H1 (cell line): Measurements from ENCODE around the gene SCN1B. TPM values are rescaled to one million over a fixed set of nuclear protein-coding genes. Genes with fewer than 3 reads are reported as not detected.
A peak's percentile ranks its signal among the peaks of the same experiment; 100 is the strongest.

Source experiments
- CTCF ChIA-PET: fragments of 300-600 bp; sonication (Branson Sonifier 250); formaldehyde crosslinking; loops from one replicate; lab custom pipeline; 2021; ENCODE audit not compliant: partially characterized antibody; lab: Charles Lee
- POLR2A ChIA-PET: fragments of 300-600 bp; sonication (Branson Sonifier 250); formaldehyde crosslinking; loops from one replicate; lab custom pipeline; 2021; ENCODE audit warnings: inconsistent platforms; ENCODE audit not compliant: partially characterized antibody; lab: Charles Lee
- DNase-seq, 2 experiments: peaks; one replicate each; pipeline versions ENCODE4 v3.0.0 to v3.0.0-alpha.2; 2010 to 2022; ENCODE audit warnings: low spot score in 2 of 2, low read depth in 1 of 2, mixed read lengths in 1 of 2
- FAIRE-seq: peaks from 2 replicates; lab custom pipeline; 2011; peaks lifted over from hg19 to GRCh38; lab: Jason Lieb, UNC
- H2AFZ ChIP-seq: 2 replicates; pipeline ENCODE4 v1.8.1; 2012; ENCODE audit warnings: low read length, inconsistent platforms
- H2AK5ac ChIP-seq: 2 replicates; pipeline ENCODE4 v1.6.1; 2013; ENCODE audit warnings: low read depth, low read length
- H2BK120ac ChIP-seq: replicated peaks from 2 replicates; pipeline ENCODE3; 2013; ENCODE audit warnings: low read depth, low read length, inconsistent platforms
- H2BK12ac ChIP-seq: 2 replicates; pipeline ENCODE4 v1.6.1; 2013; ENCODE audit warnings: low read depth, low read length
- H2BK15ac ChIP-seq: 2 replicates; pipeline ENCODE4 v1.6.1; 2013; ENCODE audit warnings: low read length
- H2BK20ac ChIP-seq: 2 replicates; pipeline ENCODE4 v1.6.1; 2013; ENCODE audit warnings: low read length
- H2BK5ac ChIP-seq: 2 replicates; pipeline ENCODE4 v1.6.1; 2013; ENCODE audit warnings: low read depth, low read length
- H3K14ac ChIP-seq: 2 replicates; pipeline ENCODE4 v1.6.1; 2013; ENCODE audit warnings: inconsistent platforms; ENCODE audit not compliant: insufficient read length
- H3K18ac ChIP-seq: 2 replicates; pipeline ENCODE4 v1.6.1; 2013; ENCODE audit warnings: low read length; ENCODE audit errors: extremely low read depth
- H3K23ac ChIP-seq: 2 replicates; pipeline ENCODE4 v1.6.1; 2013; ENCODE audit warnings: inconsistent platforms; ENCODE audit not compliant: insufficient read length
- H3K23me2 ChIP-seq: 2 replicates; pipeline ENCODE4 v1.6.1; 2013; ENCODE audit warnings: low read depth, low read length
- H3K27ac ChIP-seq: 2 replicates; pipeline ENCODE4 v1.6.1; 2011; ENCODE audit warnings: low read depth, low read length, inconsistent platforms
- H3K27me3 ChIP-seq, 4 experiments: replicated peaks in 1 of 4; 1 replicate in 1 of 4; 2 replicates in 3 of 4; pipeline versions ENCODE4 v1.6.1 to v1.8.1; 2011 to 2013; ENCODE audit warnings: low read length in 3 of 4, mild to moderate bottlenecking in 3 of 4, inconsistent platforms in 2 of 4, mixed read lengths in 2 of 4, moderate library complexity in 1 of 4; ENCODE audit not compliant: control insufficient read depth in 3 of 4, insufficient read depth in 3 of 4; ENCODE audit errors: extremely low read depth in 1 of 4
- H3K36me3 ChIP-seq, 4 experiments: 2 replicates each; pipeline versions ENCODE4 v1.6.1 to v1.8.1; 2011 to 2013; ENCODE audit warnings: mild to moderate bottlenecking in 4 of 4, low read length in 3 of 4, moderate library complexity in 2 of 4, control low read depth in 1 of 4, inconsistent platforms in 1 of 4; ENCODE audit not compliant: insufficient read depth in 4 of 4, control insufficient read depth in 2 of 4
- H3K4ac ChIP-seq: replicated peaks from 2 replicates; pipeline ENCODE3; 2013; ENCODE audit warnings: low read length, low read depth, mixed read lengths, inconsistent platforms; ENCODE audit not compliant: insufficient read length
- H3K4me1 ChIP-seq, 4 experiments: replicated peaks in 1 of 4; 1 replicate in 1 of 4; 2 replicates in 3 of 4; pipeline versions ENCODE4 v1.6.1 to v1.8.1; 2011 to 2013; ENCODE audit warnings: low read length in 3 of 4, inconsistent platforms in 2 of 4, mixed read lengths in 1 of 4; ENCODE audit not compliant: insufficient read depth in 4 of 4, control insufficient read depth in 3 of 4
- H3K4me2 ChIP-seq, 2 experiments: 2 replicates each; pipeline versions ENCODE4 v1.6.1 to v1.8.1; 2011 to 2013; ENCODE audit warnings: low read depth in 2 of 2, low read length in 2 of 2, control low read depth in 1 of 2, inconsistent platforms in 1 of 2, mild to moderate bottlenecking in 1 of 2; ENCODE audit not compliant: insufficient read depth in 1 of 2
- H3K4me3 ChIP-seq, 4 experiments: fragments of 200-600, 300-600 bp in 1 of 4; sonication (generic), shearing (Covaris generic), sonication (Bioruptor Twin) in 1 of 4; 2 replicates each; pipeline versions ENCODE4 v1.5.1 to v1.8.1; 2011 to 2016; ENCODE audit warnings: low read length in 4 of 4, low read depth in 3 of 4, control low read depth in 2 of 4, inconsistent platforms in 2 of 4, mild to moderate bottlenecking in 2 of 4, mixed read lengths in 1 of 4, moderate library complexity in 1 of 4; ENCODE audit not compliant: insufficient read depth in 2 of 4; ENCODE audit errors: extremely low read depth in 1 of 4
- H3K56ac ChIP-seq: replicated peaks from 2 replicates; pipeline ENCODE3; 2013; ENCODE audit warnings: low read depth, mild to moderate bottlenecking, mixed read lengths, low read length, inconsistent platforms; ENCODE audit not compliant: insufficient read length
- H3K79me1 ChIP-seq: 2 replicates; pipeline ENCODE4 v1.6.1; 2013; ENCODE audit warnings: low read depth, low read length, control low read depth
- H3K79me2 ChIP-seq, 2 experiments: 2 replicates each; pipeline versions ENCODE4 v1.6.1 to v1.8.1; 2012 to 2013; ENCODE audit warnings: low read length in 2 of 2, mild to moderate bottlenecking in 2 of 2, inconsistent platforms in 1 of 2; ENCODE audit not compliant: insufficient read depth in 2 of 2, control insufficient read depth in 1 of 2
- H3K9ac ChIP-seq, 4 experiments: replicated peaks in 1 of 4; 1 replicate in 1 of 4; 2 replicates in 3 of 4; pipeline versions ENCODE4 v1.6.1 to v1.8.1; 2011 to 2013; ENCODE audit warnings: low read depth in 3 of 4, low read length in 3 of 4, control low read depth in 2 of 4, mild to moderate bottlenecking in 2 of 4, moderate library complexity in 2 of 4, inconsistent platforms in 1 of 4; ENCODE audit errors: extremely low read depth in 1 of 4
- H3K9me3 ChIP-seq, 2 experiments: 2 replicates each; pipeline versions ENCODE4 v1.6.1 to v1.8.1; 2012 to 2013; ENCODE audit warnings: mild to moderate bottlenecking in 2 of 2, moderate library complexity in 2 of 2, control low read depth in 1 of 2, inconsistent platforms in 1 of 2, low read depth in 1 of 2, low read length in 1 of 2, mixed read lengths in 1 of 2; ENCODE audit not compliant: insufficient read depth in 2 of 2
- H4K20me1 ChIP-seq, 2 experiments: replicated peaks in 1 of 2; 2 replicates each; pipeline versions ENCODE3 to v1.8.1; 2011 to 2013; ENCODE audit warnings: inconsistent platforms in 2 of 2, low read length in 2 of 2, mild to moderate bottlenecking in 1 of 2; ENCODE audit not compliant: insufficient read depth in 2 of 2, control insufficient read depth in 1 of 2
- H4K5ac ChIP-seq: 2 replicates; pipeline ENCODE4 v1.6.1; 2013; ENCODE audit warnings: low read length, low read depth, mixed read lengths, inconsistent platforms; ENCODE audit not compliant: insufficient read length
- H4K8ac ChIP-seq: 2 replicates; pipeline ENCODE4 v1.8.0; 2013; ENCODE audit warnings: mild to moderate bottlenecking, moderate library complexity, low read length, inconsistent platforms; ENCODE audit not compliant: insufficient read depth; ENCODE audit errors: extremely low read depth
- H4K91ac ChIP-seq: replicated peaks from 2 replicates; pipeline ENCODE3; 2013; ENCODE audit warnings: low read length, mixed read lengths, inconsistent platforms; ENCODE audit not compliant: insufficient read length
- ASH2L ChIP-seq: fragments of 200-600, 300-600 bp; sonication (generic); IDR thresholded peaks from one replicate; pipeline ENCODE4 v1.7.1; 2017; ENCODE audit warnings: low read length
- CEBPB ChIP-seq: IDR thresholded peaks from 2 replicates; pipeline ENCODE4 v1.6.1; 2012; ENCODE audit warnings: low read depth, low read length
- CHD1 ChIP-seq: IDR thresholded peaks from 2 replicates; pipeline ENCODE4 v1.6.1; 2012; ENCODE audit warnings: low read depth, low read length, improper control_type of control experiment
- EGR1 ChIP-seq: IDR thresholded peaks from 2 replicates; pipeline ENCODE4 v1.6.1; 2011; ENCODE audit warnings: low read depth, low read length, borderline replicate concordance
- EP300 ChIP-seq, 2 experiments: IDR thresholded peaks; 1 replicate in 1 of 2; 2 replicates in 1 of 2; pipeline ENCODE4 v1.6.1; 2011 to 2012; ENCODE audit warnings: low read depth in 2 of 2, low read length in 2 of 2, mild to moderate bottlenecking in 2 of 2, borderline replicate concordance in 1 of 2, inconsistent platforms in 1 of 2, moderate library complexity in 1 of 2
- NRF1 ChIP-seq: IDR thresholded peaks from 2 replicates; pipeline ENCODE4 v1.6.1; 2011; ENCODE audit warnings: mild to moderate bottlenecking, low read depth, low read length, improper control_type of control experiment
- POU5F1 ChIP-seq: IDR thresholded peaks from 2 replicates; pipeline ENCODE4 v1.6.1; 2011; ENCODE audit warnings: low read depth, mild to moderate bottlenecking, low read length, moderate library complexity
- SIN3A ChIP-seq, 2 experiments: IDR thresholded peaks in 1 of 2; conservative IDR thresholded peaks in 1 of 2; 2 replicates each; pipeline ENCODE4 v1.6.1; 2011 to 2012; ENCODE audit warnings: low read length in 2 of 2, improper control_type of control experiment in 1 of 2, low read depth in 1 of 2, mild to moderate bottlenecking in 1 of 2
- SRF ChIP-seq: IDR thresholded peaks from 2 replicates; pipeline ENCODE4 v1.6.1; 2011; ENCODE audit warnings: mild to moderate bottlenecking, low read depth, low read length, moderate library complexity
- SUZ12 ChIP-seq: fragments of 200-600 bp; sonication (generic); IDR thresholded peaks from 2 replicates; pipeline ENCODE4 v1.6.1; 2012; ENCODE audit warnings: mild to moderate bottlenecking, inconsistent platforms, low read length, moderate library complexity, mixed read lengths
- TBP ChIP-seq: IDR thresholded peaks from 2 replicates; pipeline ENCODE4 v1.6.1; 2011; ENCODE audit warnings: low read depth, low read length, improper control_type of control experiment
- WGBS, 2 experiments: shearing (Covaris generic) in 1 of 2; methylation state at CpG; one replicate each; pipeline versions ENCODE4 v1.1.6 to v1.1.7; 2013 to 2015; ENCODE audit warnings: low lambda C conversion rate in 2 of 2, mixed read lengths in 2 of 2, inconsistent platforms in 1 of 2, low coverage in 1 of 2, missing lambda C conversion rate in 1 of 2; ENCODE audit not compliant: insufficient replicate concordance in 2 of 2, insufficient coverage in 1 of 2, insufficient read length in 1 of 2; ENCODE audit errors: extremely low coverage in 1 of 2, missing lambda C conversion rate in 1 of 2; 5-methylcytosine and 5-hydroxymethylcytosine counted together
- polyA plus RNA-seq, 7 experiments: library from polyadenylated mRNA; depleted of rRNA in 3 of 7; stranded (reverse) in 5 of 7; unstranded in 2 of 7; fragments of >200 nt in 5 of 7; fragments of 200-250 nt in 2 of 7; gene quantifications; 1 replicate in 5 of 7; 2 replicates in 1 of 7; 4 replicates in 1 of 7; pipeline versions ENCODE4 v1.2.1 to v1.2.3, GENCODE V29; 2011 to 2013; ENCODE audit warnings: missing spikeins in 2 of 7, mixed read lengths in 2 of 7
- total RNA-seq: library from RNA; stranded (reverse); fragmentation: NEBNext Ultra II Directional; extraction: Animal tissue kit (Norgen Biotek cat#: 25700); gene quantifications from 2 replicates; pipeline ENCODE4 v1.2.1, GENCODE V29; 2021
- TF ChIP-seq, protein P1 (sequence below): IDR thresholded peaks from 2 replicates; pipeline ENCODE4 v1.6.1; 2011; ENCODE audit warnings: low read depth, mild to moderate bottlenecking, low read length; ENCODE audit not compliant: insufficient read depth
- TF ChIP-seq, protein P2 (sequence below): IDR thresholded peaks from 2 replicates; pipeline ENCODE4 v1.6.1; 2012; ENCODE audit warnings: inconsistent platforms

Gene SCN1B
- total and polyA plus RNA-seq, 2 of the 8 experiments (the other 6 are each of a cell fraction or from before 2014, with no cell fraction given): 3.1 to 3.5 TPM

DNA sequence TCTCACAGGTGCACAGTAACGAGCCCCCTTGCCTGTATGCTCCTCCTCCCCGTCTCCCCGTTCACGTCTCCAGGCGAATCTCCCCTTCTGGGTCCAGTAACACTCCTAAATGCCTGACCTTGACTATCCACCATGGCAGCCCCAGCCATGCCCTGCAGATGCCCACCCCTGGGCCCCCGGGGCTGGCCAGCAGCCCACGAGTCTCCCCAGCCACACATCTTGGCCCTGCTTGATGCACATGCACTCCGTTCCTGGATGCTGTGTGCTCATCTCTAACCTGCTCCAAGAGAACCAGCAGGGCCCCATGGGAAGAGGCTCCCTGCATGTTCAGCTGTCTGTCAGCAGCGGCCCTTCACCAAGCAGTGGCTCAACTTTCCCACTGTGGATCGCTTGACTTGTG lies 43.2 kb downstream of the SCN1B start:
- Histone ChIP-seq H2BK120ac (no peak overlapping the region), H3K9ac (no peak overlapping the region), H3K23me2 (no peaks in the 10 kb centered on the region; the same call in 1 of the 2 replicates), H4K20me1 (no peaks in the 10 kb centered on the region), H4K8ac (no peak overlapping the region), H3K18ac (no peak overlapping the region), H2AK5ac (no peak overlapping the region), H3K4me2 (no peak overlapping the region), H4K91ac (peak overlapping the region; percentile 37), H3K36me3 (no peaks in the 10 kb centered on the region), H4K5ac (no peak overlapping the region), H2BK12ac (no peak overlapping the region), H2AFZ (no peak overlapping the region), H3K4me1 (peaks cover under 1 to 9% (median 8%) of the 10 kb centered on the region in 4 experiments; a peak in 5 of 7 replicates), H3K27ac (no peak overlapping the region), H3K23ac (no peak overlapping the region), H3K4me3 (no peak overlapping the region)
- ChIA-PET POLR2A (no interaction called here), CTCF (interaction anchor here (1.3 to 1.4 kb wide), 2 partner anchors 9 to 17 kb away, joined by 6 to 7 read pairs; no protein-coding TSS in a partner anchor)
- 91% methylated on average over 10 of the region's 10 CpGs; no CpG with 5 or more reads in 1 of the 2 experiments for WGBS, 2 experiments
- no peak for FAIRE-seq
- DNase-seq: no peak
- TF ChIP-seq, protein P1, sequence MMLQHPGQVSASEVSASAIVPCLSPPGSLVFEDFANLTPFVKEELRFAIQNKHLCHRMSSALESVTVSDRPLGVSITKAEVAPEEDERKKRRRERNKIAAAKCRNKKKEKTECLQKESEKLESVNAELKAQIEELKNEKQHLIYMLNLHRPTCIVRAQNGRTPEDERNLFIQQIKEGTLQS: no peak
- TF ChIP-seq, protein P2, sequence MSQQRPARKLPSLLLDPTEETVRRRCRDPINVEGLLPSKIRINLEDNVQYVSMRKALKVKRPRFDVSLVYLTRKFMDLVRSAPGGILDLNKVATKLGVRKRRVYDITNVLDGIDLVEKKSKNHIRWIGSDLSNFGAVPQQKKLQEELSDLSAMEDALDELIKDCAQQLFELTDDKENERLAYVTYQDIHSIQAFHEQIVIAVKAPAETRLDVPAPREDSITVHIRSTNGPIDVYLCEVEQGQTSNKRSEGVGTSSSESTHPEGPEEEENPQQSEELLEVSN: no peak
- no peak for TF ChIP-seq SIN3A (conservative IDR thresholded peaks at IDR 0.05 in 1 of 2, IDR thresholded peaks at IDR 0.05 in 1 of 2; ENCODE audit: low read depth in 1 of 2, low read length in 2 of 2)
- no peak for TF ChIP-seq EP300 (IDR thresholded peaks at IDR 0.05; ENCODE audit: borderline replicate concordance in 1 of 2, low read depth in 2 of 2, low read length in 2 of 2)
- no peak for TF ChIP-seq CEBPB
- no peak for TF ChIP-seq POU5F1
- TF ChIP-seq TBP: no peak
- no peak for TF ChIP-seq CHD1
- no peak for TF ChIP-seq NRF1
- TF ChIP-seq SUZ12: no peak
- TF ChIP-seq ASH2L: no peak
- TF ChIP-seq SRF: no peak
- TF ChIP-seq EGR1: no peak
- TF ChIP-seq, all 59 proteins: peak for 0
- Histone ChIP-seq H3K14ac (no peak overlapping the region), H3K27me3 (no peaks in the 10 kb centered on the region; a peak in 2 of 7 replicates), H2BK5ac (0 out of 2 replicates have a peak overlapping the region, but pooled peaks have one; percentile 44), H3K4ac (no peak overlapping the region), H3K56ac (no peak overlapping the region), H3K79me1 (no peaks in the 10 kb centered on the region), H3K9me3 (peaks cover 3 to 4% of the 10 kb centered on the region in 2 experiments; a peak in 3 of 4 replicates), H2BK20ac (0 out of 2 replicates have a peak overlapping the region, but pooled peaks have one; percentile 72), H3K79me2 (no peaks in the 10 kb centered on the region), H2BK15ac (peak overlapping the region; percentile 8; the same call in 1 of the 2 replicates)
